GM21529 (cell line): ENCODE results near the gene LMBR1.
A peak's percentile ranks its signal among the peaks of the same experiment; 100 is the strongest.
"Not testable (repeated sequence)": the region's sequence is repeated elsewhere in the genome, so short reads cannot be mapped to it uniquely, and the experiment has no call there.

Experiments
- ATAC-seq: cut with Tn5 transposase; IDR thresholded peaks from one replicate; pipeline ENCODE4 v1.9.1; 2021; ENCODE audit not compliant: unreplicated experiment

Gene LMBR1

GRCh38 chr7:156892821-156893706 lies at the start of gene LMBR1:
Gene LMBR1, minus strand, starts transcription at chr7:156893183. Its CDS starts 190 bp downstream, at chr7:156892993.
- ATAC-seq = peak; percentile 78

GRCh38 chr7:156942708-156943090 lies 49.7 kb upstream of the LMBR1 start:
- no peak for ATAC-seq

- ATAC-seq = no peak
These were observed 48.6 kb upstream of the LMBR1 start for GRCh38 chr7:156941393-156942182.

- no peak for ATAC-seq
These were observed 47.6 kb upstream of the LMBR1 start for GRCh38 chr7:156940421-156941122.

GRCh38 chr7:156936766-156937165 lies 43.8 kb upstream of the LMBR1 start:
- ATAC-seq = not testable (repeated sequence)

GRCh38 chr7:156935250-156935649 lies 42.3 kb upstream of the LMBR1 start:
- ATAC-seq = no peak

GRCh38 chr7:156932006-156932405 lies 39.0 kb upstream of the LMBR1 start:
- ATAC-seq = no peak

- ATAC-seq = no peak
These were observed 37.0 kb upstream of the LMBR1 start for GRCh38 chr7:156929789-156930539.

- no peak for ATAC-seq
These were observed 35.4 kb upstream of the LMBR1 start for GRCh38 chr7:156928406-156928747.

- ATAC-seq = no peak
These were observed 34.8 kb upstream of the LMBR1 start for GRCh38 chr7:156927571-156928405.

GRCh38 chr7:156925821-156926220 lies 32.8 kb upstream of the LMBR1 start:
- not testable (repeated sequence) for ATAC-seq

GRCh38 chr7:156922304-156922703 lies 29.3 kb upstream of the LMBR1 start:
- not testable (repeated sequence) for ATAC-seq

- ATAC-seq = not testable (repeated sequence)
These were observed 27.7 kb upstream of the LMBR1 start for GRCh38 chr7:156920487-156921373.

- no peak for ATAC-seq
These were observed 27.1 kb upstream of the LMBR1 start for GRCh38 chr7:156920076-156920475.

GRCh38 chr7:156919132-156919713 lies 26.2 kb upstream of the LMBR1 start:
- peak; percentile 18 for ATAC-seq

- ATAC-seq = peak; percentile 51
These were observed 25.7 kb upstream of the LMBR1 start for GRCh38 chr7:156918635-156919034.

- not testable (repeated sequence) for ATAC-seq
These were observed 16.7 kb upstream of the LMBR1 start for GRCh38 chr7:156909574-156910252.

- ATAC-seq = no peak
These were observed 14.7 kb upstream of the LMBR1 start for GRCh38 chr7:156907656-156908055.
